Fibroblast of the aortic adventitia (primary cell): ENCODE results near the gene SLC39A7. TPM values are rescaled to one million over a fixed set of nuclear protein-coding genes. Genes with fewer than 3 reads are reported as not detected.

Experiments used
- DNase-seq: peaks from one replicate; pipeline ENCODE4 v3.0.0-alpha.2; 2010; ENCODE audit warnings: low read depth
- H3K4me3 ChIP-seq: 2 replicates; pipeline ENCODE4 v1.5.1; 2011; ENCODE audit warnings: low read depth, mild to moderate bottlenecking, control low read depth, low read length, moderate library complexity
- total RNA-seq: library from RNA; depleted of rRNA; stranded (reverse); fragments of >200 nt; gene quantifications from 2 replicates; pipeline ENCODE4 v1.2.3, GENCODE V29; 2012; ENCODE audit warnings: low replicate concordance
- TF ChIP-seq, protein P1 (sequence below): IDR thresholded peaks from 2 replicates; pipeline ENCODE4 v1.5.1; 2011; ENCODE audit warnings: mild to moderate bottlenecking, low read length, control low read depth, inconsistent platforms; ENCODE audit not compliant: insufficient read depth

SLC39A7 gene
- total RNA-seq, 1 donor, result 71.3 TPM

DNA sequence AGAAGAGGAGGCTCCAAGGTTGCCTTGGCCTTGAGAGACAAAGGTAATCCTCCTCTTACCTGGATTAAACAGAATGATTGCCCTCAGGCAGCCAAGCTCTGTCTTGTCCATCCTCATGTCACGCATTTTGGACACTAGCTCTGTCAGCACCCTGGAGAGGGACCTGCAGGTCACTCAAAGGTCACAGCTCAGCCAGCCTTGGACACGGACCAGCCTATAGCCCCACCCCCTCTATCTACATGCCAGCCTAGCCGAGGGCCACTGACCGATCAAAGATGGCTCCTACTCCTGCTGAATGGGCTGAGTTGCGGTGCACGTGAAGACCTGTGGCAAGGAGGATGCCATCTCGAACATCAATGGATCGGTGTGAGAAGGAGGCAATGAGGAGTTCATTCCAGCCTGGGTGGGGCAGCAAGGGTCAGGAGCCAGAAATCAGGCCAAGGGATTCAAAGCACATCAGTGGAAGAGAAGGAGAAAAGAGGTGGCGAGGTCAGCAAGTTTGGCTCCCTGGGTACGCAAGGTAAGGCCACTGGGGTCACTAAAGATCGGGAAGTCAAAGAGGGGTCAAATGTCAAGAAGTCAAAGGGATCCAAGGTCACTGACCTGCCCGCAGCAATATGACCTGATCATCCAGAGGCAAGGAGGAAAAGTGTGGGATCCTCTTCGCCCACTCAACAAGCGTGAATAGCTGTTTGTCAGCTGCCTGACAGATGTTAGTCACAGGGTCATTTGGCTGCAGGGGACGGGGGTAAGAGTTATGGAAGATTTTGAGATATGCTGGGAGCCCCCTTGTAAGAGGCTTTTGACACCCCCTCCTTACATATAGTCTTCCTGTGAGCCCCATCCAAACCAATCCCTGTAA is 5.1 kb upstream of the SLC39A7 start:
- DNase-seq, result no peak
- H3K4me3 ChIP-seq, result no peak overlapping the region
- TF ChIP-seq, protein P1, sequence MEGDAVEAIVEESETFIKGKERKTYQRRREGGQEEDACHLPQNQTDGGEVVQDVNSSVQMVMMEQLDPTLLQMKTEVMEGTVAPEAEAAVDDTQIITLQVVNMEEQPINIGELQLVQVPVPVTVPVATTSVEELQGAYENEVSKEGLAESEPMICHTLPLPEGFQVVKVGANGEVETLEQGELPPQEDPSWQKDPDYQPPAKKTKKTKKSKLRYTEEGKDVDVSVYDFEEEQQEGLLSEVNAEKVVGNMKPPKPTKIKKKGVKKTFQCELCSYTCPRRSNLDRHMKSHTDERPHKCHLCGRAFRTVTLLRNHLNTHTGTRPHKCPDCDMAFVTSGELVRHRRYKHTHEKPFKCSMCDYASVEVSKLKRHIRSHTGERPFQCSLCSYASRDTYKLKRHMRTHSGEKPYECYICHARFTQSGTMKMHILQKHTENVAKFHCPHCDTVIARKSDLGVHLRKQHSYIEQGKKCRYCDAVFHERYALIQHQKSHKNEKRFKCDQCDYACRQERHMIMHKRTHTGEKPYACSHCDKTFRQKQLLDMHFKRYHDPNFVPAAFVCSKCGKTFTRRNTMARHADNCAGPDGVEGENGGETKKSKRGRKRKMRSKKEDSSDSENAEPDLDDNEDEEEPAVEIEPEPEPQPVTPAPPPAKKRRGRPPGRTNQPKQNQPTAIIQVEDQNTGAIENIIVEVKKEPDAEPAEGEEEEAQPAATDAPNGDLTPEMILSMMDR, result no peak

DNA sequence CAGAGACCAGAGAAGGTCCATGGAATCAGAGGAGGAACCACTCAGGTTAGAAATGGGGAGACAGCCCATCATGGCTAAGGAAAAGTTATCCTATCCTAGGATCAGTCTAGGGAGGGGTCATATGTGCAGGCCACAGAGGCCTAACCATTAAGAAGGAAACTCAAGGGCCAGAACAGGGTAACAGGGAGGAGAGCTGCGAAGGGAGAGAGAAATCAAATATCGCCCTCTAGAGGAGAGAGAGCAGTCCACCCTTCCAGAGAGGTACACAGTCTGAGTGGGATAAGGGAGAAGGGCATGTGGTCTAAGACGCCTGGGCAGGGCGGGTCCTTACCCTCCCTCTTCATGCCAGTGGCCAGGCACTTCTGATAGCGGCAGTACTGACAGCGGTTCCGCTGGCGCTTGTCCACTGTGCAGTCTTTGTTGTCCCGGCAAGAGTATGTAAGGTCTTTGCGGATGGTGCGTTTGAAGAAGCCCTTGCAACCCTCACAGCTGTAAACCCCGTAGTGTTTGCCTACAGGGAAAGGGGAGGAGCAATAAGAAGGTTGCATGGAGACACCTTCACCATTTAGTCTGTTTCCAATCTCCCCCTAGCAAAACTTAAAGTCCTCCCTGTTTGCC is 3.1 kb upstream of the SLC39A7 start:
- DNase-seq, result peak; percentile 74
- TF ChIP-seq, protein P1, result peak; percentile 82
- peak overlapping the region; percentile 15 for H3K4me3 ChIP-seq

DNA sequence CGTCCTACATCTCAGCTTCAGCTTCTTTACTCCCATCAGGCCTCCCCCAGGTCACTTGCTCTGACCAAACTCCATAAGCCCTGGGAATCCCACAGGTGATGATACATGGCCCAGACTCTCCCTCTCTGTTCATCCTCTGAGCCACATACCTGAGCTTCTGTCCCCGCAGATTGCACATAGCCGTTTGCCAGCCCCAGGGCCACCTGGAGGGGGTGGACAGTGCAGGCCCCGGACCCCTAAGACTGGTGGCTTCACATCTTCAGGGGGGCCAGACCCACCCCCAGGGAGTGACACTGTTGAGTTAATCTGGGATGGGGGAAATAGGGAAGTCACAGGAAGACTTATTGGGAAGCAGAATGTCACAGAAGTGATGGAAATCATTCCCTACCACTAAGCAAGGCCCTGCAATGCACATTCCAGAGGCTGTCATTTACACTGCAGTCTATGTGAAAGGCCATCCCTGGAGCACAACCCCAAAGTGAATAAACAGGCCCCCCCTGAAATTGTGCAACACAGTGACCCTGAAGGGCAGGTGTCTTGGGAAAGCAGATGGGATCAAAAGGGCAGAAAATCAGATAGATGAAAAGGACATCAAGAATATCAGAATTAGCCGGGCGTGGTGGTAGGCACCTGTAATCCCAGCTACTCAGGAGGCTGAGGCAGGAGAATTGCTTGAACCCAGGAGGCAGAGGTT is 2.4 kb upstream of the SLC39A7 start:
- no peak for DNase-seq
- peak overlapping the region; percentile 22 for H3K4me3 ChIP-seq

DNA sequence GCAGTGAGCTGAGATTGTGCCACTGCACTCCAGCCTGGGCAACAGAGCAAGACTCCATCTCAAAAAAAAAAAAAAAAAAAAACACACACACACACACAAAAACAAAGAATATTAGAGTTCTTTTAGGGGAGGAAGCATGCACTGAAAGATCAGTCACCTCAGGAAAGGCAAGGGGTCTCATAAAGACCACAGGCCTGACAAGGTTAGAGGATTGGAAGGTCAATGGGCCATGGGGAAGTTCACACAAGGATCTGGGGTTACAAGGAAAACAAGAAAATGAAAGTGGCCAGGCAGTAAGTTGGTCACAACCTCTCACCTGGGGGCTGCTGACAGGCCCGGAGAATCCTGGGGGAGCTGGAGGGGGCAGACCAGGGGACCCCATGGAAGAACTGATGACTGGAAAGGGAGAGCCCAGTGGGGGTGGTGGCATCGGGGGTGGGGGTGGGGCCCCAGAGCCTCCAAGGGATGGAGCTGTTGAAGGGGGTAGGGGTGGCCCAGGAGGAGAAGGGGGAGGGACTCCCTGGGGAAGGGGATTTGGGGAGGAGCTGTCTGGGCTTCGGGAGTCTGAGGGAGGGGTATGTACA is 1.7 kb upstream of the SLC39A7 start:
- peak overlapping the region; percentile 97 for H3K4me3 ChIP-seq
- DNase-seq, result no peak
- TF ChIP-seq, protein P1, result no peak

More for the DNA sequence above, 2.4 kb upstream of the SLC39A7 start:
- TF ChIP-seq, protein P1, result no peak

DNA sequence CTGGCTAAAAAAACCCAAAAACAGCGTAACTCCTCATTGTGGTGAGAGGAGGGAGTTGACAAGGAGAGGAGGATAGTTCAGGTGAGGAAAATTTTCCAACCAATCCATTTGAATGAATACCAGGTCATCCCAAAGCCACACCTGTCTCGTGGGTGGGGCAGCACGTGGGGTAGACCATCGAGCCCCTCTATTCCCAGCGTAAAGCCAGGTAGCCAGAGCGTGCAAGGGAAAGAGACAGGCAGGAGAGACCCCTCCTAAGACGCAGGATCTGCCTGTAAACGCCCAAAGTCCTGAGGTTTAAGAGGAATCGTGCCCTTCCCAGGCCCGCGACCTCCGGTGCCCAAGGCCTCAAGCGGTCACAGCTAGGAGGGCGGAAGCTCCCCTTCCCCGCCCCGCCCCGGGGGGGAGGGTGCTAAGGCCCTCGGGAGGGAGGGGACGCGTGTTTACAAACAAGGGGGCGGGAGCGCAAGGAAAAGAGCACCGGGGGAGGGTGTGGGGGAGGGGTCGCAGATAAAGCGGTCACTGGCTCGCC is 914 bp upstream of the SLC39A7 start:
- DNase-seq, result peak; percentile 42
- TF ChIP-seq, protein P1, result no peak
- H3K4me3 ChIP-seq, result peak overlapping the region; percentile 97

DNA sequence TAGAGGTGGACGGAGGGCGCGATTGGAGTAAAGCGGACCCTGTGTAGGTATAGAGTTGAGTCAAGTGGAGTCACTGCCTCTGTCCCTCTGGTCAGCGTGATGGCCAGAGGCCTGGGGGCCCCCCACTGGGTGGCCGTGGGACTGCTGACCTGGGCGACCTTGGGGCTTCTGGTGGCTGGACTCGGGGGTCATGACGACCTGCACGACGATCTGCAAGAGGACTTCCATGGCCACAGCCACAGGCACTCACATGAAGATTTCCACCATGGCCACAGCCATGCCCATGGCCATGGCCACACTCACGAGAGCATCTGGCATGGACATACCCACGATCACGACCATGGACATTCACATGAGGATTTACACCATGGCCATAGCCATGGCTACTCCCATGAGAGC is 479 bp downstream of the SLC39A7 start:
- H3K4me3 ChIP-seq, result peak overlapping the region; percentile 97
- DNase-seq, result no peak
- TF ChIP-seq, protein P1, result no peak
